Stimulated activated CD4-positive, alpha-beta T cell treated with anti-CD3 and anti-CD28 coated beads, Interleukin-12 subunit alpha, Interleukin-12 subunit beta, amount 100 ng/mL, for 4 hours (primary cell): ENCODE results near the gene PDE10A.

Experiments
- DNase-seq: peaks from one replicate; pipeline ENCODE4 v3.0.0-alpha.2; 2020

The PDE10A gene

DNA sequence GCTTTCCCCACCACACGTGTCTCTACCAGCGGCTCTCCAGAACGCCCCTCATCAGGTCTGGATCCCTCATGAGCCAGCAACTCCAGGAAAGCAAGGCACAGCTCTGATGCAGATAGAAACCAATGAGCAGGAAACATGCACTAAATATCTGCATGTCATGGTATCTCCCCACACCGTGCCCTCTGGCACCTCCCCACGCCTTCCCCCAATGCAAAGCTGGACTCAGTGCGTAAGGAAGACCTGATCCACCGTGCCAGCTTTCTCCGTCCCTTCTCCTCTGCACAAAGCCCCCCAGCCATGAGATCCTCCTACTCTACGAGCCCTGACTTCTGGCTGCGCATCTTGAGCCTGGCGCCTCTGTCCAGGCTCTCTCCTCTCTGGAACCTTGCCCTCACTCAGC lies 9.4 kb downstream of the PDE10A start:
- DNase-seq, result no peak

DNA sequence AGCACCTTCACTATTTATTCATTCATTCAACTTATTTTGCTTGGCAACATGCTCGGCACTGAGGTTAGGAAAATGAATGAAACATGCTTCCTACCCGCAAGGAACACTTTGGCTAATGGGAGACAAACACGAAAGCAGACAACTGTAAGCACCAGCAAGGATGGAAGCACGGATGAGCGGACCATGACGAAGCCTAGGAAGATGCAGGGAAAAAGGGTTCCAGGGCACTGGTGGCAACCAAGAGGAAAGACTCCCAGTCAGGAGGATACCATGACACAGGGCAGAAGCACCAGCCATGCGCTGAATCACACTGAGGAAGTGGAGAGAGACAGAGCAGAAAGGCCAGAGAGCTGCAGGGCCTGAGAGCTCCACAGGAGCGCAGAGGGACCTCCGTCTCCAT lies 9.8 kb downstream of the PDE10A start:
- DNase-seq, result no peak

GRCh38 chr6:165652766-165653165 lies 10.3 kb downstream of the PDE10A start:
- DNase-seq, result no peak

DNA sequence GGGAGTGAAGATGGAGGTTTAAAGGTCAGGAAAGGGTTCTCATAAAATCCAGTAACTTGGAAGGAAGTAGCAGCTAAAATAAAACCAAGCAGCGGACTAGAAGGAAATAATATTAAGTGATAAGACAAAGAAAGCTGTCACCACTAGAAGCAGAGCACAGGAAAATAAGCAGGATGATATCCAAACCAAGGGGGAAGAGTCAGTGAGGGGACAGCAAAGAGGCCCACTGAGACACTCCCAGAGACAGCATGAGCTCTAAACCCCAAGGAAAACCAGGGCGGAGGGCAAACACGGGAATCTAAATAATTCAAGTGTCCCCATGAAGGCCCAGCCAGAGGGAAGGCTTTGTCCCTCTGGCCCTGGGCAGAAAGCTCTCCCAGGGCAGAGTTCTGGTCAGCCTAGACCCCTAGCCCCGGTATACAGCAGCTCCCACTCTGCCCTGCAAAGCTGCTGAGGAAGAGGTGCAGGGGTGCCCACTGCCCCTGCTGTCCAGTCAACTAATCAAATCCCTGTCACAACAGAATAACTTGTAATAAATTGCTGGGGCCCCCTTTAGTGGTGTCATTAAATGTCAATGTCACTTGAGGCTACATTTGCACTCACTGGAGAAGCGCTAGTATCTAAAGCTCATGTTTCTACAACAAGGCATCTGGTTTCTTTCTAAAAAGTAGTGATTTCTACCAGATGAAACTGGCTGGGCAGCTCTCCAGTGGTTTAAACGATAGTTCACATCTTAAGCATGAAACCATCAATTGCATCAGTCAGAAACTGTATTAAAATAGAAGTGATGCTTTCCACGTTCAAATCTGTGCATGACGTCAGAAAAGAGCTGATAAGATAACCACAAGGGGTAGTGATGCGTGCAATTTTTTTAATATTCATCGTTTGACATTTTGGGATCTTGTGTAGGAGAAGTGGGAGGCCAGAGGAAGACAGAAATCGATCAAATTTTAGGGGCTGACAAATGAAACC lies 13.6 kb downstream of the PDE10A start:
- no peak for DNase-seq

- DNase-seq, result no peak
Measured at GRCh38 chr6:165647041-165647440, 16.0 kb downstream of the PDE10A start.

GRCh38 chr6:165645919-165646318 lies 17.1 kb downstream of the PDE10A start:
- DNase-seq, result no peak

GRCh38 chr6:165644586-165645266 lies 18.3 kb downstream of the PDE10A start:
- DNase-seq, result no peak

GRCh38 chr6:165643015-165643414 lies 20.0 kb downstream of the PDE10A start:
- DNase-seq, result no peak

- DNase-seq, result no peak
Measured at GRCh38 chr6:165641672-165642156, 21.3 kb downstream of the PDE10A start.

- DNase-seq, result no peak
Measured at GRCh38 chr6:165640806-165641205, 22.2 kb downstream of the PDE10A start.

DNA sequence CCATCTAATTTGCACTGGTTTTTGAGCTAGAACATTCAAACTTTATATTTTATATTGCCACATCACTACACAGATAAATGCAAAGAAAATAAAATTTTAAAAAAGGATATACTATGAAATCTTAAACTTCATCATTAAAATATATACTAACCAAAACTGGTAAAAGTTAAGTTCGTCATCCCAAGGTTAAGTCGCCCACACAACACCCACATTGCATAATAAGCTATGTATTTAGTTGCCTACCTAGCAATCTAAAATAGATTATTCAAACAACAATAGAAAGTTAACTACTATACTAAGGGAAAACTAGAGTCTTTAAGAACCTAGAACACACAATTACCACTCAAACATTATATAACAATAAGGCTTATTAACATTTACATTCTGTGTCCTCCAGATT lies 24.5 kb downstream of the PDE10A start:
- no peak for DNase-seq

- DNase-seq, result no peak
Measured at GRCh38 chr6:165637586-165637985, 25.5 kb downstream of the PDE10A start.

- DNase-seq, result no peak
Measured at GRCh38 chr6:165636402-165637048, 26.5 kb downstream of the PDE10A start.

GRCh38 chr6:165635965-165636364 lies 27.1 kb downstream of the PDE10A start:
- DNase-seq, result no peak

- DNase-seq, result no peak
Measured at GRCh38 chr6:165634101-165634880, 28.8 kb downstream of the PDE10A start.

DNA sequence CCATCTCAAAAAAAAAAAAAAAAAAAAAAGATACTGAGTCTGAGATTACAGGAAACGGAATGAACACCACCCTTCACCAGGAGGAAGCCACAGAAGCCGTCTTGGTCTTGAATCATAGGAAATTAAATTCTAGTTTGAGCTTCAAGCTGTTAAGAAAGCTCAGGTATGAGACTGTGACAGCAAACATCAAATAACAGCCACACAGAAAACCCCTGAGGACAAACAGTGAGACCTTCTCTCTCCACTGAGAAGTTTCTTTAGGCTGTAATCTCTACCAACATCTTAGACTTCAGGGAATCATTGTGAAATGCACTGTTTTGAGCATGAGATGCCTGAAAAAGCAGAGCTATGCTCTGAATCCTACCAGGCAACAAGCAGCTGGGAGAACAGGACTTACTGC lies 30.8 kb downstream of the PDE10A start:
- DNase-seq, result no peak

DNA sequence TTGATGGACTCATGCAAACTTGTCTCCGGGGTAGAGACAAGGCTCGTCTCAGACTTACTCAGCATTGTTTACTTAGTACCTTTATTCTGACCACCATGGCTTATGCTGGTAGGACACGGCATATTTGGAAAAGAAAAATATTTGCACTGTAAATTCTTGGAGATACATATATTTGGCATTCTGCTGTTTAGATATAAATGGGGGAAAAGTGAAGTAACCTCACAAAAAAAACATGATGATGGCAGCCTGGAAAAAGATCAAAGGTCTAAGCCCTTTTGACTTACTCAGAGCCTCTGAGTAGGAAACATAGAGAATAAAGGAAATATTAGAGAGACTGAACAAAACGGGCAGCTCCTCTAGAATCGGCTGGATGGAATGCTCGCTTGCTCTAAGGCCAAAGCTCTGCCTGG lies 32.5 kb downstream of the PDE10A start:
- no peak for DNase-seq

DNA sequence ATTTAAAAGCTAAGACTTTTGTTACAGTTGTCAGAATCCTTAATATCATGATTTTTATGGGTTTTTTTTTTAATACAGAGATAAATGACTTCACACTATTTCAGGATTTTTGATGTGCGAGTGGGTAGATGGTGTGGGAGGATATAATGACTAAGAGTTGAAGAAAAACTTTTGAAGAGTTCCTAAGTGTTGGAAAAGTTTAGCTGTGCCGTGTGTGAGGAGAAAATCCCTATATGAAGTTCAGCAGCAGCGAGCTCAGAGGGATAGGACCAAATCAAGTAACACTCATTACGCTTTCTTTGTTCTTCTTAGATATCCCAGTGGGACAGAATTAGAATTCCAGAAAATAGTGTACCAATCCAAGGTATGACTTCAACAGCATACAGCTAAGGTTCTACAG lies 34.1 kb downstream of the PDE10A start:
- no peak for DNase-seq

GRCh38 chr6:165627366-165627765 lies 35.7 kb downstream of the PDE10A start:
- no peak for DNase-seq

GRCh38 chr6:165626711-165627110 lies 36.3 kb downstream of the PDE10A start:
- DNase-seq, result no peak

- DNase-seq, result no peak
Measured at GRCh38 chr6:165624871-165625639, 38.0 kb downstream of the PDE10A start.

DNA sequence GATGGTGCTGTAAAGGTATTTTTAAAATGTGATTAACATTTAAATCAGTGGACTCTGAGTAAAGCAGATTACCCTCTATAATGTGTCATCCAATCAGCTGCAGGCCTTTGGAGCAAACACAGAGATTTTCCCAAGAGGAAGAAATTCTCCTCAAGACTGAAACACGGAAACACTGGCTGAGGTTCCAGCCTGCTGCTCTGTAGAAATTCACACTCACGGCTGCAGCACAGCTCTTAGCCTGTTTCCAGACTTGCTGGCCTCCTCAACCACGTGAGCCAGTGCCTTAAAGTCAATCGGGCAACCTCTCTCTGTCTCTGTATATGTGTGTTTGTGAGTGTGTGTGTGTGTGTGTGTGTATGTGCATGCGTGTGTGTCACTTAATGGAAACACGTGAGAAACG lies 41.1 kb downstream of the PDE10A start:
- no peak for DNase-seq
